ENCODE results near the gene PRDM15. TPM values are rescaled to one million over a fixed set of nuclear protein-coding genes. Genes with fewer than 3 reads are reported as not detected.

The PRDM15 gene
- polyA plus RNA-seq, 1 donor (not counting 4 experiments of a cell fraction or from before 2014, with no cell fraction given) = 5.2 TPM

DNA sequence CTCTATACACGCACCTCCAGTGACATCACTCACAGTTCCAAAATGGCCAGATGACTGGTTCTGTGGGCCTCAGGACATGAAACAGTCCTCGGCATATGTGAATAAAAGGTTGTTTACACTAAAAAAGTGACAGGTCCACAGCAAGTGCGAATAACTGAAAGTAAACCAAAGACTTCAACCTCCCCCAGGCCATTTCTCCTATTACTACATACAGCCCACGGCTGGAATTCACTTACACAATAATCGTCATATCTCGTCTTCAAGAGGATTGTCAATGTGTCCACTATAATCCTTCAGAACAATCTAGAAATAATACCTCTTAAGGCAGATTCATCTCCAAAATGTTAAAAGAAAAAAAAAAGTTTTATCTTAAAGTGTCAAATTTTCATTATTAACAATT, 1.9 kb upstream of the PRDM15 start:
- peaks cover 13% of the 10 kb centered on the region for H3K4me1 ChIP-seq (ENCODE audit: control insufficient read depth, extremely low read depth, insufficient read depth, low read length)
- H3K27me3 ChIP-seq (ENCODE audit: control insufficient read depth, extremely low read depth, insufficient read depth, low read length) = no peaks in the 10 kb centered on the region
- no peak for FAIRE-seq
- no peak overlapping the region for H3K4me3 ChIP-seq (ENCODE audit: control insufficient read depth in 2 of 3, extremely low read depth in 1 of 3, insufficient read depth in 2 of 3, low read depth in 1 of 3, low read length in 3 of 3)
- no peaks in the 10 kb centered on the region for H3K36me3 ChIP-seq (ENCODE audit: control insufficient read depth in 2 of 2, extremely low read depth in 1 of 2, insufficient read depth in 2 of 2, low read length in 2 of 2)
- H3K9me3 ChIP-seq (ENCODE audit: control insufficient read depth, low read depth, low read length) = no peaks in the 10 kb centered on the region
- H4K20me1 ChIP-seq (ENCODE audit: control insufficient read depth, extremely low read depth, insufficient read depth, low read length) = no peaks in the 10 kb centered on the region
- H3K4me2 ChIP-seq (ENCODE audit: control insufficient read depth, extremely low read depth, insufficient read depth, low read depth, low read length) = no peak overlapping the region
- no peak overlapping the region for H3K27ac ChIP-seq (ENCODE audit: control insufficient read depth, insufficient read depth, low read length)
- no peak for DNase-seq (ENCODE audit: low read depth, low spot score)
- H3K9ac ChIP-seq (ENCODE audit: control insufficient read depth, extremely low read depth, insufficient read depth, low read length) = no peak overlapping the region
- H2AFZ ChIP-seq (ENCODE audit: control insufficient read depth, low read length) = no peak overlapping the region
- no peaks in the 10 kb centered on the region for H3K9me1 ChIP-seq (ENCODE audit: control insufficient read depth, extremely low read depth, insufficient read depth, low read length)
- TF ChIP-seq, protein P1, sequence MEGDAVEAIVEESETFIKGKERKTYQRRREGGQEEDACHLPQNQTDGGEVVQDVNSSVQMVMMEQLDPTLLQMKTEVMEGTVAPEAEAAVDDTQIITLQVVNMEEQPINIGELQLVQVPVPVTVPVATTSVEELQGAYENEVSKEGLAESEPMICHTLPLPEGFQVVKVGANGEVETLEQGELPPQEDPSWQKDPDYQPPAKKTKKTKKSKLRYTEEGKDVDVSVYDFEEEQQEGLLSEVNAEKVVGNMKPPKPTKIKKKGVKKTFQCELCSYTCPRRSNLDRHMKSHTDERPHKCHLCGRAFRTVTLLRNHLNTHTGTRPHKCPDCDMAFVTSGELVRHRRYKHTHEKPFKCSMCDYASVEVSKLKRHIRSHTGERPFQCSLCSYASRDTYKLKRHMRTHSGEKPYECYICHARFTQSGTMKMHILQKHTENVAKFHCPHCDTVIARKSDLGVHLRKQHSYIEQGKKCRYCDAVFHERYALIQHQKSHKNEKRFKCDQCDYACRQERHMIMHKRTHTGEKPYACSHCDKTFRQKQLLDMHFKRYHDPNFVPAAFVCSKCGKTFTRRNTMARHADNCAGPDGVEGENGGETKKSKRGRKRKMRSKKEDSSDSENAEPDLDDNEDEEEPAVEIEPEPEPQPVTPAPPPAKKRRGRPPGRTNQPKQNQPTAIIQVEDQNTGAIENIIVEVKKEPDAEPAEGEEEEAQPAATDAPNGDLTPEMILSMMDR (optimal IDR thresholded peaks at IDR 0.05 in 1 of 3, IDR thresholded peaks at IDR 0.05 in 1 of 3, conservative IDR thresholded peaks at IDR 0.05 in 1 of 3; ENCODE audit: extremely low read depth in 1 of 3, insufficient read depth in 2 of 3, low read length in 3 of 3) = no peak
- no peak for TF ChIP-seq EZH2 (IDR thresholded peaks at IDR 0.05; ENCODE audit: low read length)
- peaks cover 20% of the 10 kb centered on the region for H3K79me2 ChIP-seq (ENCODE audit: control insufficient read depth, insufficient read depth, low read length)
- dilution Hi-C loops (cut with MboI; ENCODE audit: extremely low pct_ligation_motif_present, low sequenced_read_pairs) = no loop called here

- H3K4me3 ChIP-seq (ENCODE audit: control insufficient read depth in 2 of 3, extremely low read depth in 1 of 3, insufficient read depth in 2 of 3, low read depth in 1 of 3, low read length in 3 of 3) = peak overlapping the region; percentile 54 to 86 (median 83)
- dilution Hi-C loops (cut with MboI; ENCODE audit: extremely low pct_ligation_motif_present, low sequenced_read_pairs) = no loop called here
- no peaks in the 10 kb centered on the region for H3K9me1 ChIP-seq (ENCODE audit: control insufficient read depth, extremely low read depth, insufficient read depth, low read length)
- FAIRE-seq (no peak), DNase-seq (ENCODE audit: low read depth, low spot score) (no peak)
- no peak overlapping the region for H2AFZ ChIP-seq (ENCODE audit: control insufficient read depth, low read length)
- no peaks in the 10 kb centered on the region for H3K36me3 ChIP-seq (ENCODE audit: control insufficient read depth in 2 of 2, extremely low read depth in 1 of 2, insufficient read depth in 2 of 2, low read length in 2 of 2)
- no peaks in the 10 kb centered on the region for H3K9me3 ChIP-seq (ENCODE audit: control insufficient read depth, low read depth, low read length)
- peaks cover 29% of the 10 kb centered on the region for H3K79me2 ChIP-seq (ENCODE audit: control insufficient read depth, insufficient read depth, low read length)
- peak overlapping the region; percentile 91 for H3K4me2 ChIP-seq (ENCODE audit: control insufficient read depth, extremely low read depth, insufficient read depth, low read depth, low read length)
- H3K9ac ChIP-seq (ENCODE audit: control insufficient read depth, extremely low read depth, insufficient read depth, low read length) = peak overlapping the region; percentile 93
- H3K4me1 ChIP-seq (ENCODE audit: control insufficient read depth, extremely low read depth, insufficient read depth, low read length) = peaks cover 13% of the 10 kb centered on the region
- H3K27me3 ChIP-seq (ENCODE audit: control insufficient read depth, extremely low read depth, insufficient read depth, low read length) = no peaks in the 10 kb centered on the region
- TF ChIP-seq, protein P1 (optimal IDR thresholded peaks at IDR 0.05 in 1 of 3, IDR thresholded peaks at IDR 0.05 in 1 of 3, conservative IDR thresholded peaks at IDR 0.05 in 1 of 3; ENCODE audit: extremely low read depth in 1 of 3, insufficient read depth in 2 of 3, low read length in 3 of 3) = no peak
- TF ChIP-seq EZH2 (IDR thresholded peaks at IDR 0.05; ENCODE audit: low read length) = no peak
- no peaks in the 10 kb centered on the region for H4K20me1 ChIP-seq (ENCODE audit: control insufficient read depth, extremely low read depth, insufficient read depth, low read length)
- H3K27ac ChIP-seq (ENCODE audit: control insufficient read depth, insufficient read depth, low read length) = no peak overlapping the region
Measured at GRCh38 chr21:41880153-41880552, 1.0 kb upstream of the PRDM15 start.
